Colon (tissue), 2 donors: ENCODE measurements around the gene PSMC1.
"Not testable (repeated sequence)": the region's sequence is repeated elsewhere in the genome, so short reads cannot be mapped to it uniquely, and the experiment has no call there.

Experiments used
- FAIRE-seq: peaks from 2 replicates; lab custom pipeline; 2012; peaks lifted over from hg19 to GRCh38; lab: Jason Lieb, UNC
- donor health status: control.
- donor health status: control.

Gene PSMC1

GRCh38 chr14:90256354-90257131, at the start of gene PSMC1:
Gene PSMC1, plus strand, starts transcription at chr14:90256553. Its CDS starts 45 bp downstream, at chr14:90256598.
- FAIRE-seq = no peak

- no peak for FAIRE-seq
Measured at GRCh38 chr14:90213099-90213748, 43.1 kb upstream of the PSMC1 start.

GRCh38 chr14:90228478-90228877, 27.9 kb upstream of the PSMC1 start:
- FAIRE-seq = no peak

GRCh38 chr14:90229942-90230341, 26.4 kb upstream of the PSMC1 start:
- not testable (repeated sequence) for FAIRE-seq

- no peak for FAIRE-seq
Measured at GRCh38 chr14:90235179-90235976, 21.0 kb upstream of the PSMC1 start.

DNA sequence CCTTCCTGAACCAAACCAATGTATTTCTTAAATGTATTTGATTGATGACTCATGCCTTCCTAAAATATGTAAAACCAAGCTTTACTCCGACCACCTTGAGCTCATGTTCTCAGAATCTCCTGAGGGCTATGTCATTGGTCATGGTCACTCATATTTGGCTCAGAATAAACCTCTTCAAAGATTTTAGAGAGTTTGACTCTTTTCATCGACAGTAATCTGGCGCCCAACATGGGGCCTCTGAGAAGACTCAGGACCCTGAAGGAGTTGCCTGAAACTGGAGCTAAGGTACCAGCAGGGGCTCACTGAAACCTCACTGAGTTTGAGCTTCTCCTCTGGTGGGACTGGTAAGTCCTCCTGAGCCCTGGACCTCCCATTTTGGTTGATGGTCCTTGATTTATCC, 17.2 kb upstream of the PSMC1 start:
- no peak for FAIRE-seq

DNA sequence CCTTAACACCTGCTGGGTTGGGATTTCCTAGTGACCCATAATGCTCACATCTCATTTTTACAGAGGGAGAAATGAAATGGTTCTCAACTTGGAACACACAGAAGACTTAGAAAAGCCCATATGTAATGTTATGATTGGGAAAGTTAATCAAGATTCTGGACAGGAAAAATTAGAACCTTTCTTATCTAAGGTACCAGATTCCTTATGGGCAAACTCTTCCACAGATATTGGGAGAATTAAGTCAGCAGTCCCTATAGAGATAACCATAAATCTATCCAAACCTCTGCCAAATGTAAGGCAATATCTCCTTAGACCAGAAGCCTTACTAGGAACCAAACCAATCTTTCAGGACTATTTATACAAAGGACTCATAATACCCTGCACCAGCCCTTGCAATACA, 13.9 kb upstream of the PSMC1 start:
- no peak for FAIRE-seq

GRCh38 chr14:90246936-90247335, 9.4 kb upstream of the PSMC1 start:
- FAIRE-seq = no peak

DNA sequence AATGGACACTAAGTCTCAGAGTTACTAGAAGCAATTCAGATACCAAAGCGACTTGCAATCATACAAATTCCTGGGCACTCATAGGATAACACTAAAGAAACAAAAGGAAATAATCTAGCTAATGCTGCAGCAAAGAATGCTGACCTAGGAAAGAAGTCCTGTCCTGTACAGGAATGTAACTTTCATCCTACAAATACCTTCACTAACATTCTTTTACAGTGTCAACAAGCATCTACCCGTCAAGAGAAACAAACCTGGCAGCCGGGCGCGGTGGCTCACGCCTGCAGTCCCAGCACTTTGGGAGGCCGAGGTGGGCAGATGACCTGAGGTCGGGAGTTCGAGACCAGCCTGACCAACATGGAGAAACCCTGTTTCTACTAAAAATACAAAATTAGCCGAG, 8.9 kb upstream of the PSMC1 start:
- FAIRE-seq = not testable (repeated sequence)

DNA sequence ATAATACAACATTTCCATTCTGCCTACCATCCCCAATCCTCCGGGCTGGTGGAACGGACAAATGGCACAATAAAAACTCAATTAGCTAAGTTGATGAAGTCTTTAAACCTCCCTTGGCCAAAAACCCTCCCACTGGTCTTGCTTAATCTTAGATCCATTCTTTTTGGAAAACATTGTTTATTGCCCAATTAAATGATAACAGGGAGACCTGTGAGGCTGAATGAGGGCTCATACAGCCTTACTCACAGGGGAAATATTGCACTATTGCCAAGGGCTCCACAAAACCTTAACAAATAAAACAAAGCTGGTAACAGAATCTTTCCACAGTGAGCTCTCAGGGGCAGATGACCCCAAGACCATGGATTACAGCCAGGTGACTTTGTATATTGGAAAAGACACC, 7.8 kb upstream of the PSMC1 start:
- no peak for FAIRE-seq

- FAIRE-seq = no peak
Measured at GRCh38 chr14:90253826-90254225, 2.5 kb upstream of the PSMC1 start.

DNA sequence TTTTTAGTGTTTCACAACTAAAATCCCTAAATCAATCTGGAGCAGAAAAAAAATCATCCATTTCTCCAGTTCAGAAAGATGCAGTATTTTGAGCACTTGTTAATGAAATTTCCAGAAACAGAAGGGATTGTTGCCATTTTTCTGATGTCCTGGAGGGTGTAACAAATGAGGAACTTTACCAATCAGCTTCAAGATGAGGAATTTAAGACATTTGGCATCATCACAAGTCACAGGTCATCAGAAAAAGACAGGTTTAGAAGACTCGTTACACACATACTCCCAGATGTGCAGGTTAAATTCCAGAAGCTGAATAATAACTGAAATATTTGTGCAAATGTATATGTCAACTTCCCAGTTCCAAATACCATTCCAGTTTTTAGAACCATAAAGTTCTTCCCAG, 482 bp upstream of the PSMC1 start:
- FAIRE-seq = no peak

DNA sequence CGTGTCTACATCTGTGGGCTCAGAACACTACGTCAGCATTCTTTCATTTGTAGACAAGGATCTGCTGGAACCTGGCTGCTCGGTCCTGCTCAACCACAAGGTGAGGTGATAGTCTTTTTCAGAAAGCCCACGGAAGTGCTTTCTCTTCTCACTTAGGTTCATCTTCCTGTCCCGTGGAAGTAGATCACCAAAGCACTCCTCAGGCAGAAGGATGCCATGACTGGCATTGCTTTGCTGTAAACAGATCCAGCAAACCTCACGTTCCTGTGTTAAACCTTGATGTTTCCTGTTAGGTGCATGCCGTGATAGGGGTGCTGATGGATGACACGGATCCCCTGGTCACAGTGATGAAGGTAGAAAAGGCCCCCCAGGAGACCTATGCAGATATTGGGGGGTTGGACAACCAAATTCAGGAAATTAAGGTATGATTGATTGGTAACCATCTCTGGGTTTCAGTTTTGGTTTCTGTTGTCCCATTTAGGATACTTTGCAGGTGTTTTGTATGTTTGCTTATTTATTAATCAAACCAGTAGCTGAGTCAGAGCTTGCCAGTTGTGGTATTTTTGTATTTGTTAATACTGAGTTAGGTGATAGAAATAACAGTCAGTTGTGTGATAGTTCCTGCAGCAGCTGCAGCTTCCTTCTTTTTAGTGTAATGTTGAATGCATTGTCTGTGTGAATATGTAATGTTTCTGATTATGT, 7.5 kb downstream of the PSMC1 start:
- FAIRE-seq = no peak

DNA sequence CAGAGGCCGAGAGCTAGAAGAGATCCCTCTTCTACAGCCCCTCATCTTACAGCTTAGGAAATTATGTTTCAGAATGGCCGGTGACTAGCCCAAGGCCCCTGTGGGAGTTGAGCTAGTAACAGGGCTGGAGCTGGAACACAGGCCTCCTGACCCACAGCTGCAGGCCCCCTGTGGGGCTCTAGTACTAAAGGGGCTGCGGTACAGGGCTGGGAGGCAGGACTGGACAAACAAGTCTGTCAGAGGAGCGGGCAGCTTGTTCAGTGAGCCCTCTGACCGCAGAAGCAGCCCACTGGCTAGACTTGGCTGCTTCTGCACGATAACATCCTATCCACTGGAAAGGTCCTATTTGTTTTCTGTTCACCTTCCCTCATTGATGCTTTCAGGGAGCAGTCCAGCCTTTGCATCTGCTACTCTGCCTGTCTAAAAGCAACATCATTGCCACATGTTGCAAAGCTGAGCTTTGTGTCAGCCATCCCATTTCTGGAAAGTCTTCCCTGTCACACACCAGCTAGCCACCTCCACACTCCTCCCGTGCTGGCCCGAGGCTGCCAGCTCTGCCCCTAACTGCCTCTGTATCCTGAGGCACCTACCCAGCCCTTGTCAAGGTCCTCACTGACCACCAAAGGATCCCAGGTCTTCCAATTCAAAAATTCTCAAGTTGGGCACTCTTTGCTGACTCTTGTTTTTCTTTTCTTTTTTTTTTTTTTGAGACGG, 10.2 kb downstream of the PSMC1 start:
- no peak for FAIRE-seq

GRCh38 chr14:90268420-90268819, 12.1 kb downstream of the PSMC1 start:
- no peak for FAIRE-seq

DNA sequence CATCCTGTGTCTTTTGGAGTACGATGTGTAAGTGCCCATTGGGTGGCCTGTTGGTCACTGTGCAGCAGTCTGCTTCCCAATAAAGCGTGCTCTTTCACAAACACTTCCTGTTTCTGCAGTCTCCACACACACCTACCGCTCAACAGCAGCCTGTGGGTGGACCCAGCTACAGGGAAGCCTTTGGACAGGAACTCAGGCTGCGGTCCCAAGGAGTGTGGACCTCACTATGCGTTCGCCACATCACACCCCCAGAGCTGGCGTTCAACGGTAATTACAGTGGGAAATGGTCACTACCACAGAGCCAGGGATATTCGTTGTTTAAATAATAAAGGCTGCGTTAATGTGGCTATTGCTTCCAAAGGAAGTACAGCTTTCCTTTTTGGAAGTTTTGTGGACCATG, 16.2 kb downstream of the PSMC1 start:
- no peak for FAIRE-seq

DNA sequence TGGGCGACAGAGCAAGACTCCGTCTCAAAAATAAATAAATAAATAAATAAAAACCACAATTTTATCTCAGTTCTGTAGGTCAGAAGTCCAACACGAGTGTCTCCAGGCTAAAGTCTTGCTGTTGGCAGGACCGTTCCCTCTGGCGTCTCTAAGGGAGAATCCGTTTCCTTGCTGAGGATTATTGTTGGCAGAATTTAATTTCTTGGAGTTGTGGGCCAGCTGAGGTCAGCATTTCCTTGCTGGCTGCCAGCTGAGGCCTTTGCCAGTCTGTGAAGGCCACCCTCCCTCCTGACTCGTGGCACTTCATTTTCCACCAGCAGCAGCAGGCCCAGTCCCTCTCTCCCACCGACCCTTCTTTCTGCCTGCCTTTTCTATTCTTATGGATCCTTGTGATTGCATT, 17.2 kb downstream of the PSMC1 start:
- no peak for FAIRE-seq

GRCh38 chr14:90274019-90274418, 17.7 kb downstream of the PSMC1 start:
- no peak for FAIRE-seq

DNA sequence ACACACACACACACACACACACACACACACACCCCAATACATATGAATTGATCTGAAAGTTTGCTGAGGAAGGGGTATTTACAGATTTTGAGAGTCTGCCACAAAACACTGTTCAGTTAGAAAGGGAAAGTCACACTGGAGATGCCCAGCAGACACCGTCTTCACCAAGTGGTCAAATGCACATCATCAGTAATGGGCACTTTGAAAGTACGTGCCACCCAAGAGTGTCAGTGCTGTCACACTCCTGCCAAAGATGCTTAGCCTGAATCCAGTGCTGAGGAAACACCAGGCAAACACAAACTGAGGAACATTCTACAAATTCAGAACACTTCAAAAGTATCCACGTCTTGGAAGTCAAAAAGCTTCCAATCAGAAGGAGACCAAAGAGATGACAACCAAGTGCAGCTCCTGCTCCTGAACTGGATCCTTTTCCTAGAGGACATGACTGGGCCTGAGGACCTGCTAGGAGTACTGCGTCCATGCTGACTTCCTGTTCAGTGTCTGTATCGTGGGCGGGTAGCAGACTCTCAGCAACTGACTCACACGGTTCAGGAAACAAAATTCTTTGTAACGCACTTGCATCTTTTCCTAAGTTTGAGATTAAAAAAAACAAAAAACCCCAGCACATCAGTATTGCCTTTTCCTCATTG, 18.6 kb downstream of the PSMC1 start:
- FAIRE-seq = no peak

DNA sequence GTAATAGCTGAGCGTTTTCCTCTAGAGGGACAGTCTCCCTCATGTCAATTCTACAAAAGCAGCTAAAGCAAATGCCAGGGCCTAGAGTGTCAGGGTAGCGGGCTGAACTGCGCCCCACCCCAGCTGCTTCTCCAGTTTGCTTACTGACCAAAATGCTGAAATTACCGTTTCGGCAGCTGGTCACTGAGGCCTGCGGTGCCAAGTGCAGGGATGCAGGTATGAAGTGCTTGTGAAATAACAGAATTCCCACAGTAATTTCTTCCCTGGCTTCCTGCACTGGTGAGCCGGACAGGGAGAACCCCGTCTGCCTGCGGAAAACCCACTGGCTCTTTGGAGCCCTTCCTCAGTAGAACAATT, 19.1 kb downstream of the PSMC1 start:
- FAIRE-seq = no peak

- no peak for FAIRE-seq
Measured at GRCh38 chr14:90275820-90276219, 19.5 kb downstream of the PSMC1 start.
